Activated CD4-positive, CD25-positive, alpha-beta regulatory T cell treated with anti-CD3 and anti-CD28 coated beads, Interleukin-2, amount 50 U/mL, for 16 hours (primary cell): Measurements from ENCODE around the gene TECTB.

Experiments used
- DNase-seq: peaks from one replicate; pipeline ENCODE4 v3.0.0-alpha.2; 2020; ENCODE audit warnings: low read depth, low spot score

The TECTB gene

DNA sequence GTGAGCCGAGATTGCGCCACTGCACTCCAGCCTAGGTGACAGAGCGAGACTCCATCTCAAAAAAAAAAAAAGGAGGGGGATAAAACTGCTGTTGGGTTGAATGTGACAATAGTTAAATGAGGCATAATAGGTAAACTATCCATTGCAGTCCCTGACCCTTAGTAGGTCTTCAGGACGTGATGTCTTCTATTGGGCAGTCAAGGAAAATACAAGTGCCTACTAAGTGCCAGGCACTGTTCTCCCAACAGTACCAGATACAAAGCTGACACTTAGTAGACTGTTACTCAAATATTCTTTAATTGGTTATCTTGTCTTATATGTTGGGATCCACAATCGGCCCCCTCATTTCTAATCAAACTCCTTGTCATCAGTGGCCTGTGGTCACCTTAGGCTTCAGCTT lies 63.6 kb downstream of the TECTB start:
- no peak for DNase-seq

DNA sequence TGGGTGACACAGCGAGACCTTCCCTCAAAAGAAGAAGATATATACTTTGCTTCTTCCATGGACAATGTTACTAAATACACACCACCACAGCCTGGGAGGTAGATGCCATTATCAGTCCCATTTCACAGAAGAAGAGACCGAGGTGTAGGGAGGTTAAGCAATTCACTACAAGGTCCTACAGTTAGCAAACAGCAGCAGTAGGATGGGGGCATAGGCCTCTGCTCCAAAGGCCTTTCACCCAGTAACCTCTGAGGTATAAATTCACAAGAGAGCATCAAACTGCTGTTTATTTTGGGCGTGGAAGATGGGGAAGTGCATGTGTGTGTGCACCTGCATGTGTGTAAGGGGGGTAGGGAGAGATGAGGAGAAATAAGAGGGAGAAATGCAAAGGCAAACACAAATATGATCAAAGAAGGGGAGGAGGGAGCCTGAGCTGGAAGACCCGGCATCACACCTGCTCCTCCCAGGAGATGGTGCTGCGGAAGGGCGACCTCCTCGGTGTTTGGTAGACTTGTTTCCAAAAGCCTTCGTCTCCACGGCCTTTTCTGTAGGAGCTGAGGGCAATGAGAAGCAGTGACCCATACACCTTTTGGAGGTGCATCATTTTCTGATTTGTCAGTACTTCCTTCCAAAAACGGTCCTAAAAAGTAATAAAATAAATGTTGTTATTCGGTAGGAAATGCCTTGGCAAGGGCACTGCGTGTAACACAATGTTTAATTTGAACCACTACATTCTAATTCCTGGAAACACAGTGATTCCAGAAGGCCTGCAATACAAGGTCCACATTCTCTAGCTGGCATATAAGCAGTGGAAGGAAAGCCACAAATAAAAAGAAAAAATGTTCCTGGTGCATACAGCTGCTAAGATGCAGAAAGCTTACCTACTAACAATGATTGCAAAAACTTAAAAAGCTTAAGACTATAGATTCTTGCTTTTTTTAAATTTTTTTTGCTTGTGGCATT lies 64.8 kb downstream of the TECTB start:
- DNase-seq = no peak

DNA sequence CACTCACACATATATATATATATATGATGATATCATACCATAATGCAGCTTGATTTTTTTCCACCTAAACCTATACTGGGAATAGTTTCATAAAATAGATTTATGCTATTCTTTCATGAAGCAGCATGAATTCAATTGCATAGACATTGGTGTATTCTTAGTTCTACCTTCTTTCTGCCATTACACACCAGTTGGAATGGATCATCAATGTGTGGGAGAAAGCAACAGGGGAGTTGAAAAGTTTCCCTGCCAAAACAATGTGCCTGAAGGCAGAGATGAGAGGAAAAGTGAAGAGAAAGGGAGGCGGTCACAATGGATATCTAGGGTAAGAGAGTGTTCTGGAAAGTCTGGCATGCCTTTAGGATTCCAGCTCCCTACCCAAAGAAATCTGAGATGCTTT lies 65.6 kb downstream of the TECTB start:
- DNase-seq = no peak

DNA sequence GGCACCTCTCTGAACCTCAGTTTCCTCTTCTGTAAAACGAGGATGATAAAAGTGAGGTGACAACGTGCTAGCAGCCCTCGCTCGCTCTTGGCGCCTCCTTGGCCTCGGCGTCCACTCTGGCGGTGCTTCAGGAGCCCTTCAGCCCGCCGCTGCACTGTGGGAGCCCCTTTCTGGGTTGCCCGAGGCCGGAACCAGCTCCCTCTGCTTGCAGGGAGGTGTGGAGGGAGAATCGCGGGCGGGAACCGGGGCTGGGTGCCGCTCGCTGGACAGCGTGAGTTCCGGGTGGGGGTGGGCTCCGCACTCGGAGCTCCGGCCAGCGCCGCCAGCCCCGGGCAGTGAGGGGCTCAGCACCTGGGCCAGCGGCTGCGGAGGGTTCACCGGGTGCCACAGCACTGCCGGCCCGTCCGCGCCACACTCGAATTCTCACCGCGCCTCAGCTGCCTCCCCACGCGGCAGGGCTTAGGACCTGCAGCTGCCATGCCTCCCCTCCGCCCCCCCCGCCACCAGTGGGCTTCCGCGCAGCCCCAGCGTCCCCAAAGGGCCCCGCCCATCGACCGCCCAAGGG lies 66.4 kb downstream of the TECTB start:
- no peak for DNase-seq

DNA sequence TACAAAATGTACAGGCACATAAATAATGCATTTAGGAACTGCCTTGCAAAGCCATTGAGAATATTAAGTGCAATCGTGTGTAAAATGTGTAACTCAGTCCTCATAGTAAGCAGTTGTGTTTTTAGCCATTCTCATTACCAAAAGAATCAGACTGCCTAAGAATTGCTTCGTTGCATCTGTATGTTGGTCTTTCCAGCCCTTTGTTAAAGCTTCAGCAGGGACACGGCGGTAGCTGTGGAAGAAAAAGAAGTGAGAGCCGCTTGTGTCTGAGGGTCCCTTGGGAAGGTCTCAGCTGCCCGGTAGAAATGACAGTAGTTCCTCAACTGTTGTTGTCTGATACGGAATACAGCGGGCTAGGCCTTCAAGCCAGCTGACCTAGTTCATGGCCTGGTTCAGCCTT lies 67.9 kb downstream of the TECTB start:
- no peak for DNase-seq

DNA sequence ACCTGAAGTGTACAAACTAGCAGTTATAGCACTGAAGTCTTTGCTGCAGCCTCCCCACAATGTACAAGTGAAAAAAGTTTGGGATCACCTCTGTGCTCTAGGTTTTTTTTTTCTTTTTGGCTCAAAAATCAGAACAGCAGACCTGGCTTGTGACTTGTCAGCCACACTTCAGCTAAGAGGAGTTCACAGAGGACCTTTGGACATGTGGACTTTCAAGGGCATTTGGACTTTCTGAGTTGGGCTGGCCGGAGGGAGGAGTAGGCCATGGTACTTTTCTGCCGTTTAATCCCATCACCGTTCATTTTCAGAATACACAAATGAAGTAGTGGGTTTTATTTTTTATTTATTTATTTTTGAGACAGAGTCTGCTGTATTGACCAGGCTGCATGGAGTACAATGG lies 68.8 kb downstream of the TECTB start:
- DNase-seq = no peak

DNA sequence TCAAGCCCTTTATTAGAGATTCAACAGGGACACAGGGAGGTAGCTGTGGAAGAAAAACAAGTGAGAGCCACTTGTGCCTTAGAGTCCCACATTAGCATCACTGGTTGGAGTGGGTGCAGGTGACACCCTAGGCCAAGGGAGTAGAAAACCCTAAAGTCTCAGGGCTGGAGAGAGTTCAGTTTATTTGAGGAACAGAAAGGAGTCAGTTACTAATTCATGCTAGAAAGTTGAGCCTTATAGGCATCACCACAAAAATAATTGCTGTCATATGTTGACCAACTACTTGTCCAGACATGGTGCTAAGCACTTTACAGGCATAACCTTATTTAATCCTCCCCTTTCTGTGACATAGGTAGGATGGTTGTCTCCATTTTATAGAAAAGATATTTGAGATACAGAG lies 69.8 kb downstream of the TECTB start:
- DNase-seq = no peak
